T-helper 2 cell treated with Interferon-gamma antibody and Interleukin-4, amounts not matched to agents 100 ng/mL and 5 ng/mL, for 36 hours (primary cell): ENCODE measurements around the gene AADAC. TPM values are rescaled to one million over a fixed set of nuclear protein-coding genes. Genes with fewer than 3 reads are reported as not detected.
"Not testable (repeated sequence)": the region's sequence is repeated elsewhere in the genome, so short reads cannot be mapped to it uniquely, and the experiment has no call there.

Experiments
- intact Hi-C: fragments of 100-400 bp; cut with micrococcal nuclease; formaldehyde crosslinking; loops from one replicate; pipeline ENCODE4 v1.15.1; 2023
- total RNA-seq: library from RNA; stranded (reverse); gene quantifications from 2 replicates; pipeline ENCODE4 v1.2.3, GENCODE V29; 2022

The AADAC gene
- total RNA-seq, 1 donor from 2014 or later, result not detected

DNA sequence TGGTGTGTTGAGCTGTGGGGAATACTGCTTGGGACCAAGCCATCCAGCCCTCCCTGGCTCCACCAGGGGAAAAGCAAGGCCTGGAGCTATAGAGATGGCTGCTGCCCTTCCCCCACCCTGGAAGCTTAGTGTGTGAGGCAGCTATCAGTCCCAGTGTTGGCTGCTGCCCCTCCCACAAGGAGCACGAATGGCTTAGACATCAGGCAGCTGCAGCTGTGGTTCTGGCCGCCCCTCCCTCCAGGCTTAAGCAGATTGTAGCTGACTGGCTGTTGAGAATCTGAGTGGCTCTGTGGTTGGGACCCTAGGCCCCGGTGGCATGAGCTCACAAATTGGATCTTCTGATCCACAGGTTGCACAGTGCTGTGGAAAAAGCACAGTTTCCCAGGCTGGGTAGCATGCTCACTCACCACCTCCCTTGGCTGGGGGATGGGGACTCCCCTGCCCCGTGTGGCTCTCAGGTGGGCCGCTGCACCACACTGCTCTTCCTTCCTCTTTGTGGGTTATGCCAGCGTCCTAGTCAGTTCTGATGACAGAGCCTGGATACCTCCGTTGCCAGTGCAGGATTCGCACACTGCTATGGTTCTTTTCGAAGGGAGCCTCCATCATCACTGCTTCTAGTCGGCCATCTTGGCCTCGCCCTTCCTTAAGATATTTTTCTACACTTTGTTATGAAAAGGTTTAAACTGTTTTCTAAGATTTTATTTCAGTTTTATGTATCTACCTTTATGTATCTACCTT, 38.3 kb downstream of the AADAC start:
- intact Hi-C loops, result no loop called here

DNA sequence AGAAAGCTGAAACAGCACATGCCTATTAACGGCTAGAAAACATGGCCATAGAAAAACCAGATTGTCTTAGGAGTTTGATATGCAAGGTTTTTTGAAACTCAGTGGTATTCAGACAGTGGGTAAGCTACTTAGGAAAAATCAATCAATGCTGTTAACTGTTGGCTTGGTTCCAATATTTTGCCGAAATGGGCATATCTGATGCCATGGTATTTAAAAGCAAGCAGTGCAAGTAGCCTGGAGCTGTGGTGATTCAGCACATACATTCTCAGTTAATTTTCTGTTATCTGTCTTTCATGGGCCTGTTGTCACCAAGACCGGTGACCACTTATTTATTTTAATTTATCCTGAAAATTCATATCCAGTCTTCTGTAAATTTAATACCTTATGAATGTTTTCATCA, 42.2 kb downstream of the AADAC start:
- intact Hi-C loops, result no loop called here

DNA sequence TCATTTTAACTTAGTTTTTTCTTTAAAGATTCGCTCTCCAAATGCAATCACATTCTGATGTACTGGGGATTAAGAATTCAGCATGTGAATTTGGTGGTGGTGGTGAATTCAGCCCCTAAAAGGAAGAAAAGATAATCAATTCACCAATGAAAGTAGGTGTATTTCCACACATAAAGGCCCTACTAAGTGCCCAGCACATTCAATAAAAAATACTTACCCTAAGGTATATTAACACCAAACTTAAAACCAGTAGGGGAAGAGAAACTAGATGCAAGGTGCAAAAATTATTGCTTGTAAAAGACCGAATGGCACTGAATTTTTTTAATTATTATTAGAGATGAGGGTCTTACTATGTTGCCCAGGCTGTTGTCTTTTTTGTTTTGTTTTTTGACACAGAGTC, 42.7 kb downstream of the AADAC start:
- intact Hi-C loops, result no loop called here

DNA sequence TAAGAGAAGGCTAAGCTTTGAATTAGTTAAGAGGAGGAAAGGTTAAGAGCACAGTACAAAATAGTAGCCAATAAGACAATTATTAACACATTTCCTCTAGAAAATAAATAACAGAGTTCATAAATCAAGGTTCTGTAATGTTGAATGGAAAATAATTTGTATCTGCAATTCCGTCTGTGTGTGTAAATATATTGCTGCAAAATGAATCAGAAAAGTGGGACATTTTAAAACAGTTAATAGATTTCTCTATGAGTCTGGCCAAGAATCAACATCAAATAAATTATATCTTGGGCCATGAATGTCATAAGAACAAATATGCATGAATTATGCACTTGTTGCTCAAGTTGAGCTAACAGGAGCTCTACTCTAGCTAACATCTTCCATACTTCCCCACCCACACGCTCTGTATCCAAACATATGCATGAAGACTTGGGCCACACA, 45.3 kb downstream of the AADAC start:
- intact Hi-C loops, result no loop called here

DNA sequence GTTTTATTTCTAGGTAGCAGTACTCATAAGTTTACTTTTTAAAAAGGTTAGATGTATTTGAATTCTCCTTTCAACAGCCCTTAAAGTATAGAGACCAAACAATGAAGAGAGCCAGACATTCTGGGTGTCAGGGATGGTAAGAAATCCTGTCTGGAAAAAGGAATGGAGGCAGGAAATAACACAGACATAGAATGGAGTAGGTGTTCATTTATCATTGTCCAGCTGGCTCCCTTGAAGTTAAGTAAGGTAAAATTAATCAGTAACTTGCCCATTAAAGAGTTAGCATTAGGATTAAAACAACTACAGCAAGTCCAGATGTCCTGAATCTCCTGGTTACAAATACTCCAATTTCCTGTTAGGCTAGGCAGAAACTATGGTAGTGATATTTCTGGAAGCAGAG, 46.0 kb downstream of the AADAC start:
- intact Hi-C loops, result no loop called here

DNA sequence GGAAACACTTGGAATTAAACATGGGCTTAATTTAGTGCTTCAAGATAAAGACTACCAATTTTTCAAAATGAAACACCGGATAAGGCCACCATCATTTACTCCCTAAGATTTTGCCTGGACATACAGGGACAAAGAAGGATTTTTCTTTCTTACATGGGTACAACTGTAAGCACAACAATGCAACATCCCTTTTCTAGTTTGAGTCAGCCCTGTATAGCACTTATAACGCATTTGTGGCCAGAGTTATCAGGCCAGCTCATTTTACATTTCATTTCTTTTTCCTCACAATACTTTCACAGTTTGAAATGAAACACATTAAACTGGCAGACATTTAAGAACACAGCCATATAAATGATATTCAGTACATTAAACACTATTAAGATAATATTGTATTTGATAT, 49.7 kb downstream of the AADAC start:
- intact Hi-C loops, result no loop called here

DNA sequence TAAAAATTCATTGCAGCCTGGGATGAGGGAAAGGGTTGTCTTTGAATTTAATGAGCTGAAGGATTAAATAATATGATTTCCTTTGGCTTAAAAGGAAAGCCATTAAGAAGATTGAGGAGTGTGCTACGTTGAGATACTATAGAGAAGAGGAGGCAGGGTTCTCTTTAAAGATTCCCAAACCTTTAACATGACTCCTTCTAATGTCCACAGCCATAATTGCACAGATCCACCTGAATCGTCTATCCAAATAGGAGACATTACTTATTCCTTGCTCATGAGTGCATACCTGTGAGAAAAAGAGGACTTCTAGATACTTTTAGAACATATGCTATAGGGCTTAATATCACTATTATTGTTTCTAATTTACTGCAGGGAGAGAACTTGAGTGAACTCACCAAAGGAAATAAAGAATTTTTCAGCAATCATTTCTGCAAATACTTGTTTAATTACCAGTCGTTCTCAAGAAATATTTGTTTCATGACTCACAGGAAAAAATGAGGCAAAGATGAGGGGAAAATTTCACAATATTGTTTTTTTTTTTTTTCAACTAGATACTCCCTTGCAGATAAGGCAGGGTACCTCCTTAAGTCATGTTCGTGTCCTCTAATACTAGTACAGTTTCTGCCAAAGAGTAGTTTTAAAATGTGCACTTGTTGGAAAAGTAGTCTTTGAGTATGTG, 50.6 kb downstream of the AADAC start:
- intact Hi-C loops, result no loop called here

DNA sequence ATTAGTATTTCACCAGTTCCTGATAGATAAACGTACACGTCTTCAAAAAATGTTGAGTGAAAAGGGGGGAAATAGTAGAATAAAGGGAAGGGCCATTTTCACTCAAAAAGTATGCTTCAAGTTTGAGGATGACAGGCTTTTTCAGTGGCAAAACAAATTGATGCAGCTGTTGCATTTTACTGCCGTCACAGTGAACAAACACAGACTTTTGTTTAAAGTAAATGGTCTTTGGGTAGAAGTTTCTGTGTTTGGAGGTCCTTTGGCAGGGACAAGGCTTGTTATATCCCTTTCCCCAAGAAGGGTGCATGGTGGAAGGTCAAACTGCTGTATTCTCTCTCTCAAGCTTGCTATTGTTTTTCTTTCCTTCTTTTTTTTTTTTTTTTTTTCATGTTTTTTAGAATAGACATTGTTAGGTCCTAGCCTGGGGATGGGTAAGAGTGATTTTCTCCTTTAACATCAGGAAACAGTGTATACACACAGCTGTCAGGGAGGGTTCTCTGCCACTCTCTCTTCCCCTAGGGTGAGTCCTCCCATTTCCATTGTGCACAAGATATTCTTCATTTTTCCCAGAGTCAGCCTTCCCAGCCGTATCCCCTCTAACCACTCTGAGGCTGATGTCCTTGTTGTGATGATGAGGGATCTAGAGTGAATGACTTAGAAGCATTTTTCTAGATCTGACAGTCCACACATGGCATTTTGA, 52.9 kb downstream of the AADAC start:
- intact Hi-C loops, result no loop called here

DNA sequence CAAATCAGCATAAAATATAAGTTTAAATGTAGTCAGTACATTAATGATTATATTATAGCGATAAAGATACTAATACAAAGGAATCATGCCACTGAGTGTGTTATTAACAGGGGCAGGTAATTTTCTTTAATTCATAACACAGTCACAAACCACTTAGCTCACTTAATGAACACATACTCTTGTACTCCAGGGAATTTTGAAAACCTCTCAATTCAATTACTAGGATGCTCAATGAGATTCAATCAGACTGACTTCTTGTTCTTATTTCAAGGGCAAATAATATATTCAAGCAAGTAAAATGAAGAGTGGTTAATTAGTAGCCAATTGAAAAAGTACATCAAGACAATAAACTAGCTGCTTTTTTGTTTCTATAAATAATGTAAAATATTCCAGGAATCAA, 53.8 kb downstream of the AADAC start:
- intact Hi-C loops, result no loop called here

DNA sequence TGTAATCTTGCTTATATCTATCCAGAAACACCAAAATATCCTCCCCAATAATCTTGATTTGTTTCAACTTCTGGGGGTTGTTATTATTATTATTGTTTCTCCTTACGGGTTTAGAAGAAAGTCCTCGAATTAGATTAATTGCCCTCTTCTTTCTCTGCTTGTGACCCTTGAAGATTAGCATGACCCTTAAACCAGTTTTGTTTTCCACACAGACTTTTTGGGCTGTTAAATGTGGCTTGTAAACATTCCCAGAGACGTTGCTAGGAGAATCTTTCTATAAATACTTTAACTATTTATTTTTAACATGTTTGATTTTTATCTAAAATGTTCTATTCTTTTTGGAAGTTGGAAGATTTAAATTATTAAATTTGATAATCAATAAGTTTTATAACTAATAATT, 55.3 kb downstream of the AADAC start:
- intact Hi-C loops, result no loop called here

DNA sequence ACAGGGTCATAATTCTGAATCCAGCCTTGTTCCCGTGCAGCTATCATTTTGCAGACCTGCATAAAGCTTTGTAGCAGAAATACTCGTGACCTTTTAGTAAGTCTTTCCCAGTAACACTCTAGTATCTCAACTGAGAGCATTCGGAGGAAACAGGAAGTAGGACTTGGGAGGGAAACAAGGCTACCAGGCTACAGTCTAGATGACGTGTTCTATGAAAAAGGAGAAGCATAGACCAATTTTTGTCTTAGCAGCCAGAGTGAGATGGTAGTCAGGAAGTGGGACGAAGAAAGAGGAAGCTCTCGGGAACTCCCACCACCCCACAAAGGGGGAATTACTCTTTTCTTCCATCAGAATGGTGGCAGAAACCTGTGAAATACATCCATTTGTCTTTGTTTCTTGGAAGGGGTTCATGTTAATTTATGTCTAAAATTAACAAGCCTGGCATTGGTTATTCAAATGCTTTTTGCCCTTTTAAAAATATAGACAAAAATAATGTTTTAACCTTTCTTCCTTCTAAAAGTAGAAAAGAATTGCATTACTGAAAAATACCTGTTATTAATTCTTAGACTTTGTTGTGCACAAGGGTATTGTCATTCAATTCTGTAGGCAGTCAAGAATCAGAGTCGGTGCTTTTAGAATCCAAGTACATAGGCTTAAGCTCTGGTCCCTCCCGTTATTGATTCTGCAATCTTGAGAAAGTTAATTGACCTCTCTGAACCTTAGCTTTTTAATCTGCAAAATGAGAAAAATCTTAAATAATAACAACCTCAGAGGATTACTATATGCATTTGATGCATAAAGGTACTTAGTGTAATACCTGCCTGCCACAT, 57.9 kb downstream of the AADAC start:
- intact Hi-C loops, result no loop called here

DNA sequence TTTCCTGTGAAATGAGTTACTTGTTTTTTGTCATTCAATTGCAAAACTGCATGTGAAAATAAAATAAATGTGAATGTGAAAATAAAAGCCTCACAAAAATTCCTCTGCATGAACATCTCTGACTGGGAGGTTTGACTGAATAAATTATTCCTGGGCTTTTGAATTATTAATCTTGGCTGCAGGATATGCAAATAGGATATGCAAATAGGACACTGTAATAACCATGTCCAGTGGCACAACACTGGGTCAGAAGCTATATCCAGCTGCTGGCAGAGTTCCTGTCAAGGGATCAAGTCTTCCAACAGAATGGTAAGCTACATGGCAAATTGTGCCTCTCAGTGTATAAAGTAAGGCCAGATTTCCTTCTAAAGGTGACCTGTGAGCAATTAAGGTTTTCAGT, 59.5 kb downstream of the AADAC start, which contains the start of gene SUCNR1:
TSS of gene SUCNR1 (plus strand) at position 246 of the 400 bp plus-strand sequence. CDS start 6,250 bp downstream, outside the sequence.
- intact Hi-C loops, result no loop called here

DNA sequence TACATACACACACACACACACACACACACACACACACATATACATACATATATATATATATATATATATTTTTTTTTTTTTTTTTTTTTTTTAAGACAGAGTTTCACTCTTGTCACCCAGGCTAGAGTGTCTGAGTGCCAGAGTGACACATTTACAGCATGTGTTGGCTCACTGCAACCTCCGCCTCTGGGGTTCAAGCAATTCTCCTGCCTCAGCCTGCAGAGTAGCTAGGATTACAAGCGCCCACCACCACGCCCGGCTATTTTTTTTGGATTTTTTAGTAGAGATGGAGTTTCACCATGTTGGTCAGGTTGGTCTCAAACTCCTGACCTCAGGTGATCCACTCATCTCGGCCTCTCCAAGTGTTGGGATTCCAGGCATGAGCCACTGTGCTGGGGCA, 60.2 kb downstream of the AADAC start:
- intact Hi-C loops, result not testable (repeated sequence)

DNA sequence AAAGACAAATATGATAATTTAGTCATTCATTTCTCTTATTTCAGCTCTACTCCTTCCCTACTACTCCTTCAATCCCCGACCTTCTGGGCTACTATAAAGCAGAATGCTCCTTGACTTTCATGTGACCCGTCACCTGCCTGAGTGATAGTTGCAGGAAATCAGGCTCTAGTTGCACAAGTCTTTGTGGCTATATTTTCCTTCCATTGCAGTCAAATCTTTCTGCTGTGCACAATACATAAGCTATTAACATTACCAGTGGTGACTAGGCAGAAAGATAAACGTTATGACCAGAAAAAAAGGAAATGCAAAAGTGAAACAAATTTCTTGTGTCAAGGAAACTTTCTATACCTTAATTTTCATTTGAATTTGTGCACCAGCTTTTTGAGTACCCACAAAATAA, 61.8 kb downstream of the AADAC start:
- intact Hi-C loops, result no loop called here

DNA sequence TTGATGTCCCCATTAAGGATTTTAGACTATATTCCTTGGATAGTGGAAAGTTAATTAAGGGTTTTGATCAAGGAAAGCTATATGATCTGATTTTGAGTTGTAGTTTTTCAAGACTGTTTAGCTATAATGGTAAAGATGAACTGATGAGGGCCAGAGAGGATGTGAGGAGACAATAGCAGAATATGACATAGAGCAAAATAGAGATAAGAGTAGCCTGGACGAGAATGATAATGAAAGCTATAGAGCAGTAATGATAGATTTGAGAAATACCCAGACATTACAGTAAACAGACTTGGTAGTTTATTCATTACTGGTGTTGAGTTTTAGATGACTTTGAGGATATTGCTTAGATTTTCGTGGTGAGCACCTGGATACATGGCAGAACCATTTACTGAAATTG, 63.4 kb downstream of the AADAC start:
- intact Hi-C loops, result no loop called here

Other genes starting within 250 kb of the AADAC start
- gene AADACL2, start 80.2 kb upstream of the AADAC start, total RNA-seq, result not detected in 2 replicates
- not detected in 2 replicates for gene SUCNR1, start 59.5 kb downstream of the AADAC start, total RNA-seq